Peyer's patch (tissue), 4 donors: ENCODE data around the gene INPP5A. TPM values are rescaled to one million over a fixed set of nuclear protein-coding genes. Genes with fewer than 3 reads are reported as not detected.

Experiments used
- DNase-seq, 3 donors: peaks; one replicate each; pipeline ENCODE4 v3.0.0-alpha.2; 2017 to 2019
- H3K27ac ChIP-seq, 4 donors: fragments of 200-600 bp; sonication (generic); one replicate each; pipeline ENCODE4 v1.5.1; 2016 to 2019
- H3K27me3 ChIP-seq, 2 donors: fragments of 200-600 bp; sonication (generic); one replicate each; pipeline ENCODE4 v1.5.1; 2019
- H3K36me3 ChIP-seq, 3 donors: fragments of 200-600 bp; sonication (generic); one replicate each; pipeline ENCODE4 v1.5.1; 2016 to 2019
- H3K4me1 ChIP-seq, 4 donors: fragments of 200-600 bp; sonication (generic); one replicate each; pipeline ENCODE4 v1.5.1; 2016 to 2019
- H3K4me3 ChIP-seq, 4 donors: fragments of 200-600 bp; sonication (generic); 1 replicate in 3 of 4; 2 replicates in 1 of 4; pipeline ENCODE4 v1.5.1; 2016 to 2019; ENCODE audit warnings: mild to moderate bottlenecking in 1 of 4
- H3K9me3 ChIP-seq, 4 donors: fragments of 200-600 bp; sonication (generic); one replicate each; pipeline ENCODE4 v1.5.1; 2016 to 2019; ENCODE audit warnings: mild to moderate bottlenecking in 1 of 4
- POLR2A ChIP-seq, 2 donors: fragments of 450-650 bp; IDR thresholded peaks; one replicate each; pipeline ENCODE4 v1.5.1; 2017; ENCODE audit warnings: antibody characterized with exemption in 2 of 2, mild to moderate bottlenecking in 2 of 2, moderate library complexity in 2 of 2
- total RNA-seq, 4 donors: library from RNA; depleted of rRNA; stranded (reverse); fragments of >200 nt; gene quantifications; one replicate each; pipeline ENCODE4 v1.1.0, GENCODE V29; 2016
- TF ChIP-seq, protein P1 (sequence below), 6 experiments: fragments of 450-650 bp in 4 of 6; fragments of 200-600 bp in 2 of 6; sonication (generic) in 1 of 6; IDR thresholded peaks; one replicate each; pipeline ENCODE4 v1.5.1; 2017 to 2019; ENCODE audit warnings: antibody characterized with exemption in 6 of 6, mild to moderate bottlenecking in 3 of 6, moderate library complexity in 1 of 6

The INPP5A gene
- total RNA-seq, 4 donors from 2014 or later = 33.8 to 76.4 (median 38.1) TPM

DNA sequence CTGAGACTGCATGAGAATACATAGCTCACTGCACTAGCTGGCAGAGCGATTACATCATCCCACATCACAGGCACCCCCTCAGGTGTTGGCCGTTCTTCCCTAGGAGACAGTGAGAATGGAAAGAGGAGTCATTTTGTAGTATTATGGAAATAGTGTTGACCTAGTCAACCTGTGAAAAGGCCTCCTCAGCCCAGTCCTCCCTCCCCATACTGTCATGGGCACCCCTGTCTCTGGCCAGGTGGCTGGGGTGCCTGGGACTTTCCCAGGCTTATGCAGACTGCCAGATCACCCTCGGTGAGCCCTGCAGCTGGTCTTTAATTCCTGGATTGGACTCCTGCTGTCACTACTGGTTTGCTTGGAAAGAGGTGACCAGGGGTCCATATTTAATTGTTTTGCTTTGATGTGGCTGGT lies 4.0 kb downstream of the INPP5A start:
- no peak for TF ChIP-seq POLR2A (IDR thresholded peaks at IDR 0.05)
- TF ChIP-seq, protein P1, sequence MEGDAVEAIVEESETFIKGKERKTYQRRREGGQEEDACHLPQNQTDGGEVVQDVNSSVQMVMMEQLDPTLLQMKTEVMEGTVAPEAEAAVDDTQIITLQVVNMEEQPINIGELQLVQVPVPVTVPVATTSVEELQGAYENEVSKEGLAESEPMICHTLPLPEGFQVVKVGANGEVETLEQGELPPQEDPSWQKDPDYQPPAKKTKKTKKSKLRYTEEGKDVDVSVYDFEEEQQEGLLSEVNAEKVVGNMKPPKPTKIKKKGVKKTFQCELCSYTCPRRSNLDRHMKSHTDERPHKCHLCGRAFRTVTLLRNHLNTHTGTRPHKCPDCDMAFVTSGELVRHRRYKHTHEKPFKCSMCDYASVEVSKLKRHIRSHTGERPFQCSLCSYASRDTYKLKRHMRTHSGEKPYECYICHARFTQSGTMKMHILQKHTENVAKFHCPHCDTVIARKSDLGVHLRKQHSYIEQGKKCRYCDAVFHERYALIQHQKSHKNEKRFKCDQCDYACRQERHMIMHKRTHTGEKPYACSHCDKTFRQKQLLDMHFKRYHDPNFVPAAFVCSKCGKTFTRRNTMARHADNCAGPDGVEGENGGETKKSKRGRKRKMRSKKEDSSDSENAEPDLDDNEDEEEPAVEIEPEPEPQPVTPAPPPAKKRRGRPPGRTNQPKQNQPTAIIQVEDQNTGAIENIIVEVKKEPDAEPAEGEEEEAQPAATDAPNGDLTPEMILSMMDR (IDR thresholded peaks at IDR 0.05) = no peak
- DNase-seq = peak in 2 of 3 donors; percentile 16 to 44
- Histone ChIP-seq H3K9me3 (no peaks in the 10 kb centered on the region), H3K36me3 (no peaks in the 10 kb centered on the region), H3K4me1 (peaks cover 5 to 61% (median 35%) of the 10 kb centered on the region in 4 donors), H3K27me3 (no peaks in the 10 kb centered on the region), H3K27ac (no peak overlapping the region), H3K4me3 (no peak overlapping the region)

DNA sequence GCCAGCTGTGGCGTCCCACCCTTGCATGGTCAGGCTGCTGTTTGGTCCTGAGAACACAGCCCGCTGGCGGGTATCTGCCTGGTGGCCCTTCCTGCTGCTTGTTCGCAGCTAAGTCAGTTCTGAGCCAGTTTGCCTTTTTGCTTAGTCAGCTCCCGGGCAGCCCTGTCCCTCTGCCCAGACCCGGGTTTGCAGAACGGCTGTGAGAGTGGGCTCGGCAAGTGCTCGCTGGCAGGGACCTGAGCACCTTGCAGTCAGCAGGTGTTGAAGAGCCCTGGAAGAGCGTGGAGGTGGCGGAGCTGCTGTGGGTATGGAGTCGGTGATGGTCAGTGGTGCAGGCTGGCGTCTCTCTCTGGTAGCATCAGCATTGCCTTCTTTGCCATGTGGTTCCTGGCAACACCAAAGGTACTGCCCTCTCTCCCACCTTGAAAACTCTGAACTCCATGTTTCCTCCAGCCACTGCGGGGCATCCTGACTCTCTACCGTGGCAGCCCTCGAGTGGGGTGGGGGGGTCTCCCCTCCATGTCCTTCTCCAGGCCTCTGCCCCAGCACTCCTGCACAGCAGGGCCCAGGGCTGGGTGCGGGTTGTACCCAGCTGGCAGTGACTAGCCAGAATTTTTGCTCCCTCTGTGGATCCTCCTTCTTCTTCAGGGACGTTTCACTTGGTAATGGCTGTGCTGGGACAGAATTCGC lies 4.6 kb downstream of the INPP5A start:
- no peaks in the 10 kb centered on the region for H3K9me3 ChIP-seq
- H3K4me1 ChIP-seq = peaks cover 9 to 66% (median 37%) of the 10 kb centered on the region in 4 donors
- peak in 2 of 3 donors; percentile 42 to 43 for DNase-seq
- no peaks in the 10 kb centered on the region for H3K36me3 ChIP-seq
- no peaks in the 10 kb centered on the region for H3K27me3 ChIP-seq
- H3K4me3 ChIP-seq = no peak overlapping the region
- TF ChIP-seq, protein P1 (IDR thresholded peaks at IDR 0.05) = no peak
- TF ChIP-seq POLR2A (IDR thresholded peaks at IDR 0.05) = no peak
- no peak overlapping the region for H3K27ac ChIP-seq

DNA sequence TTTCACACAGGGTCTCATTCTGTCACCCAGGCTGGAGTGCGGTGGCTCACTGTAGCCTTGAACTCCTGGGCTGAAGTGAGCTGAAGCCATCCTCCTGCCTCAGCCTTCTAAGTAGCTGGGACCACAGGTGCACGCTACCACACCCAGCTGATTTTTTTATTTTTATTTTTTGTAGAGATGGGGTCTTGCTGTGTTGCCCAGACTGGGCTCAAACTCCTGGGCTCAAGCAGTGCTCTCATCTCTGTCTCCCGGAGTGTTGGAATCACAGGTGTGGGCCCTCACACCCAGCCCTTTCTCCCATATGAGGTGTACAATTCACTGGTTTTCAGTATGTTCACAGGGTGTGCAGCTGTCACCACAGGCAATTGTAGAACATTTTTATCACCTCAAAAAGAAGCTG lies 5.2 kb downstream of the INPP5A start:
- H3K9me3 ChIP-seq = no peaks in the 10 kb centered on the region
- TF ChIP-seq, protein P1 (IDR thresholded peaks at IDR 0.05) = no peak
- no peak for TF ChIP-seq POLR2A (IDR thresholded peaks at IDR 0.05)
- H3K27ac ChIP-seq = no peak overlapping the region
- no peaks in the 10 kb centered on the region for H3K36me3 ChIP-seq
- DNase-seq = peak in 1 of 3 donors; percentile 18
- H3K27me3 ChIP-seq = no peaks in the 10 kb centered on the region
- H3K4me1 ChIP-seq = peaks cover 9 to 71% (median 41%) of the 10 kb centered on the region in 4 donors
- no peak overlapping the region for H3K4me3 ChIP-seq

DNA sequence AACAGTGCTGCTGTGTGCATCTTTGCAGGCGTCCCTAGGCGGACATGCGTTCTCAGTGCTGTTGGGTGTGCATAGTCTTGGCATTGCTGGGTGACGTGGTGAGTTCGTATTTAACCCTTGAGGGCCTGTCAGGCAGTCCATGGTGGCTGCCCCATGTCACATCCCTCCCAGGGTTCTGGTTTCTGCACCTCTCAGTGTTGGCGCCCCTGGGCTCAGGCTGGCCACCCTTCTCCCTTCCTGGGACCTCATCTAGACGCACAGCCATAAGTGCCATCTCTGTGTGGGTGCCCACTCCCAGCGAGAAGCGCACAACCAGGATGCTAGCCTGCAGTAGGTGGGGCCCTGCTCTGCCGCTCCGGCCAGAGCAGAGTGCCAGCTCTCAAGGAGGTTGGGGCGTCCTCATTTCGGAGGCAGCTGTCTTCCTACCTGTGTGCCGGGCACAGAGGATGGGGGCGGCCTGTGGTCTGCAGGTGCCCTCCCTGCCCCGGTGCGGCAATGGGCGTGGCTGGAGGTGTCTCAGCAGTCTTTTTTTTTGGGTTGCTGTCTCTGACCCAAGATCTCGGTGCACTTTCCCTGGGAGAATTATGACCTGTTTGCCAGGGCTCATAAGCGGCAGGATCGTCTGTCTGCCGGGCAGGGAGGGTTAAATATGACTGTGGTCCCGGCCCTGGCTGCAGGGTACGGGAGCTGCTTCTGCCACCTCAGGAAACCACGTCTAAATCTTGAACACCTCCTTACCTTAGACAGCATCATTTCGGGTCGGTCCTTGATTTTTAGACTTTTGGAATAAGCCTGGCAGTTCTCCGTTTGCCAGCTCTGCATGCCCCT lies 6.5 kb downstream of the INPP5A start:
- Histone ChIP-seq H3K36me3 (no peaks in the 10 kb centered on the region), H3K4me3 (peak overlapping the region in 3 of 4 donors; percentile 11 to 34 (median 20)), H3K27ac (peak overlapping the region in 1 of 4 donors; percentile 55), H3K9me3 (no peaks in the 10 kb centered on the region), H3K4me1 (peaks cover 7 to 72% (median 36%) of the 10 kb centered on the region in 4 donors), H3K27me3 (no peaks in the 10 kb centered on the region)
- TF ChIP-seq, protein P1 (IDR thresholded peaks at IDR 0.05) = no peak
- no peak for TF ChIP-seq POLR2A (IDR thresholded peaks at IDR 0.05)
- peak in 2 of 3 donors; percentile 37 to 43 for DNase-seq

DNA sequence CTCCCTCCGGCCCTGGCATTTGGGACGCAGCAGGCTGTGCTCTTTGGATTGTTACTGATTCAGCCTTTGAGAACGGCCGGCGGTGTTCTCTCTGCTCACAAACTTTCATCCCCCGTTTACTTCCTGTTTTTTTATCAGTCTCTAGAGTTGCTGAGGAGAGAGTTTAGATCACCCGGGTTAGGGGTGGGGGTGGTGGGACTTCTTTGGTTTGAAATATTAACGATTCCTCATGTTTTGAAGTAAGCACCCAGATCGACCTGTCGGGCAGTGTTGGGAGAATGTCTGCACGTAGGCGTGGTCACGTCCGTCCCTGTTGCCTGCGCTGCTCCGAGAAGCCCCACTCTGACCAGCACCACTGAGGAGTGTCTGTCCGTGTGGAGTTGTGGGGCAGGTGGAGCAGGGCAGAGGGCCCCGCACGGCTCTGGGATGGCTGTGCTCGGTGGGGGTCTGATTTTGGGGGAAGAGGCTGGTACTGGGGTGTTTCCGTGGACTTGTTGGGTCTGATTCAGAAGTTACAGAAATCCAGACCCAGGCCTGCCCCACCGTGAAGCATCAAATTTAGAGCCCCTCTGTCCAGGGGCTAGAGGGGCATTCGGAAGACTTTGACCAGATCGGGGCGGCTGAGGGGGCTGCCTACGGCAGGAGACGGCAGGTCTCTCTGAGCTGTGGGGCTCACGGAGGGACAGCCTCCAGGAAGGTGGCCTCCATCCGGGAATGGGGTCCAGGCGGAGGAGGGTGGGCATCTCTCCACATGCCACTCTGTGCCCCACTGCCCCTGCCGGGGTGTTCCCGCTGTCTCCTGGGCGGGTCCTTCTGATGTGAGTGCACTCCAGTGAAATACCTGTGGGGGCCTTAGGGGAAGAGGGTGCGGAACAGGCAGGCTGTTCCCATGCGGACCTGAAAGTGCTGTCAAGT lies 7.4 kb downstream of the INPP5A start:
- H3K4me3 ChIP-seq = peak overlapping the region in 3 of 4 donors; percentile 11 to 34 (median 20)

More for the DNA sequence above, 7.4 kb downstream of the INPP5A start:
- H3K9me3 ChIP-seq = no peaks in the 10 kb centered on the region
- no peaks in the 10 kb centered on the region for H3K27me3 ChIP-seq
- no peak for TF ChIP-seq POLR2A (IDR thresholded peaks at IDR 0.05)
- TF ChIP-seq, protein P1 (IDR thresholded peaks at IDR 0.05) = no peak
- H3K4me1 ChIP-seq = peaks cover 4 to 66% (median 32%) of the 10 kb centered on the region in 4 donors
- peak overlapping the region in 1 of 4 donors; percentile 55 for H3K27ac ChIP-seq
- H3K36me3 ChIP-seq = no peaks in the 10 kb centered on the region
- DNase-seq = peak; percentile 46 to 64 (median 52)
